Mammary epithelial cell (primary cell): ENCODE data around the gene CAMK2D.

Experiments used
- CTCF ChIP-seq, 2 donors: IDR thresholded peaks in 1 of 2; conservative IDR thresholded peaks in 1 of 2; 2 replicates each; pipeline ENCODE4 v1.5.1; 2011 to 2012; ENCODE audit warnings: inconsistent platforms in 2 of 2, low read length in 2 of 2, mild to moderate bottlenecking in 2 of 2, control low read depth in 1 of 2, low read depth in 1 of 2; ENCODE audit not compliant: insufficient read depth in 1 of 2; ENCODE audit errors: extremely low read depth in 1 of 2
- EZH2 ChIP-seq: IDR thresholded peaks from 2 replicates; pipeline ENCODE4 v1.6.1; 2012; ENCODE audit warnings: low read length, inconsistent platforms, borderline replicate concordance

DNA sequence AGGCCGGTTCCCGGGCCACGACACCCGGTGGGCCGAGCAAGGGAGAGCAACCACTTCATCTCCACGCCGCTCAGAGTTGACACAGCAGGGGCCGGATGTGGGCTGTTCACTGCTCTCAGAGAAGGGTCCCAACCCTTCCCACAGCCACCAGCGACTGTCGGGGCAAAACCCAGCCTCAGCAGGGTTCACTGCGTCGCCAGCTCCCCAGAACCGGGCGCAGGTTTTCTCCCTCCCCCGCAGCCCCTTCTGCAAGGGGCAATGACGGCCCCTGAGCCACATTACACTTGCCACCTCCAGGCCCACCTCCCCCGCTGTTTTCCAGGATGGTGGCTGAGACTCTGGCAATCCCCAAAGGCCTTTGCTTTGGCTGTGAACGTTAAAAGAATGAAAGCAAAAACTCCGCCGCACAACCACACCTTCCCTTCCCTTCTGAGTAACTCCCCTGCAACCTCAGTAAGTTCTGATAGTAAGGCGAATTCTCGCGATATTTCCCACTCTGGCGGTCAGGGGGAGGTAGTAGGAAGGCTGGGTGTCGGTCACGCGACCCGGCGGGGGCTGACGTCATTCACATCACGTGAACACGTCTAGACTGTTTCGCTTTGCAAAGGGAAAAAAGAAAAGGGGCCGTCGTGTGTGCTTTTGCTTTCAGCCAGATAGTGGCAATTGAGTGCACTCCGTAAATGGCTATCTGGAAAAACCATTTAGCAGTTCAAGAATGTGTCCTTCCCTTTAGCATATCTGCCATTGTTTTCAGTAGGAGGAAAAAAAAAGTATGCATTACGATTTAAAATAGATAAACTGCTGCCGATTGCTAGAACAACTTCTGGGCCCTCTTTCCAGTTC is 869 bp upstream of the CAMK2D start:
- no peak for TF ChIP-seq CTCF (conservative IDR thresholded peaks at IDR 0.05 in 1 of 2, IDR thresholded peaks at IDR 0.05 in 1 of 2; ENCODE audit: extremely low read depth in 1 of 2, insufficient read depth in 1 of 2, low read depth in 1 of 2, low read length in 2 of 2)
- TF ChIP-seq EZH2, result no peak
